ENCODE results near the gene PLSCR4.

GRCh38 chr3:146214493-146214892 is 36.4 kb downstream of the PLSCR4 start:
- TF ChIP-seq CTCF (IDR thresholded peaks at IDR 0.05) (no peak), POLR2A (IDR thresholded peaks at IDR 0.05) (no peak)
